ENCODE measurements around the gene GLP1R. TPM values are rescaled to one million over a fixed set of nuclear protein-coding genes. Genes with fewer than 3 reads are reported as not detected.
A peak's percentile ranks its signal among the peaks of the same experiment; 100 is the strongest.

GLP1R gene
- total RNA-seq, 2 donors from 2014 or later = 1.9 to 5.8 TPM

DNA sequence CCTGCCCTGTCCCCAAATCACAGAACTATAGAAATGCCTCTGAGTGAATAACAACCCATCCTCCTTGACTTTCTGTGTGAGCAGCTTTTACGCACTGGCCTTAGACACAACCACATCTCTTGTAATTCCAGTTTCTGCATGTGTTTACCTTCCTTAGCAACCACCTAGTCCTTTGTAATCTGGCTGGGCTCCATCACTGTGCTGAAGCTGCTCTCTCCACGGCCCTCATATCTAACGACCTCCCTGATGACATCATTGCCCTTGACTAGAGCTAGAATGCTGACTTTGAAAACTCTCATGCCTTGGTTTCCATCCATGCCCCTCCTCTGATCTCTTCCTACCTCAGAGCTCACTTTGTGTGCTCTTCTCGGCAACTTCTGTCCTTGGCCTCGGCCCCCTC, 30.5 kb upstream of the GLP1R start:
- Histone ChIP-seq H3K27ac (no peak overlapping the region), H3K27me3 (no peaks in the 10 kb centered on the region), H3K4me1 (no peaks in the 10 kb centered on the region), H3K9me3 (no peaks in the 10 kb centered on the region), H3K4me3 (no peak overlapping the region), H3K36me3 (no peaks in the 10 kb centered on the region)
- no peak for DNase-seq (ENCODE audit: low spot score)
- TF ChIP-seq, protein P1, sequence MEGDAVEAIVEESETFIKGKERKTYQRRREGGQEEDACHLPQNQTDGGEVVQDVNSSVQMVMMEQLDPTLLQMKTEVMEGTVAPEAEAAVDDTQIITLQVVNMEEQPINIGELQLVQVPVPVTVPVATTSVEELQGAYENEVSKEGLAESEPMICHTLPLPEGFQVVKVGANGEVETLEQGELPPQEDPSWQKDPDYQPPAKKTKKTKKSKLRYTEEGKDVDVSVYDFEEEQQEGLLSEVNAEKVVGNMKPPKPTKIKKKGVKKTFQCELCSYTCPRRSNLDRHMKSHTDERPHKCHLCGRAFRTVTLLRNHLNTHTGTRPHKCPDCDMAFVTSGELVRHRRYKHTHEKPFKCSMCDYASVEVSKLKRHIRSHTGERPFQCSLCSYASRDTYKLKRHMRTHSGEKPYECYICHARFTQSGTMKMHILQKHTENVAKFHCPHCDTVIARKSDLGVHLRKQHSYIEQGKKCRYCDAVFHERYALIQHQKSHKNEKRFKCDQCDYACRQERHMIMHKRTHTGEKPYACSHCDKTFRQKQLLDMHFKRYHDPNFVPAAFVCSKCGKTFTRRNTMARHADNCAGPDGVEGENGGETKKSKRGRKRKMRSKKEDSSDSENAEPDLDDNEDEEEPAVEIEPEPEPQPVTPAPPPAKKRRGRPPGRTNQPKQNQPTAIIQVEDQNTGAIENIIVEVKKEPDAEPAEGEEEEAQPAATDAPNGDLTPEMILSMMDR (IDR thresholded peaks at IDR 0.05) = no peak

DNA sequence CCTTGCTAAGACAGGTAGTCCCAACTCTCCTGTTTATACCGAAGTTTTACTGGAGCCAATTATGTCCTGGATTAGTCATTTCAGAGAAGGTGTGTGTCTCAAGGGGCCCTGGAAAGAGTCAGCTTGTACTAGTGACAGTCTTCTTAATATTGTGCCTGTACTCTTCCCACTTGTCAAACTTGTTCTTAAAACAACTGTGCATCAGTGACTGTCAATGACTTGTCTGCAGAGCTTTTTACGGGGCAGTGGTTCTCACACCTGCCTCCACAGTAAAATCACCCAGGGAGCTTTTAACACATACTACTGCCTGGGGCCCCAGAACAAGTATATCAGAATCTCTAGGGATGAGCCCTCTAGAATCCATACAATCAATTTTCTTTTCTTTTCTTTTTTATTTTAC, 28.4 kb upstream of the GLP1R start:
- H3K4me1 ChIP-seq = no peaks in the 10 kb centered on the region
- no peak for DNase-seq (ENCODE audit: low spot score)
- H3K27me3 ChIP-seq = no peaks in the 10 kb centered on the region
- no peak overlapping the region for H3K27ac ChIP-seq
- H3K36me3 ChIP-seq = no peaks in the 10 kb centered on the region
- TF ChIP-seq, protein P1 (IDR thresholded peaks at IDR 0.05) = no peak
- no peaks in the 10 kb centered on the region for H3K9me3 ChIP-seq
- H3K4me3 ChIP-seq = no peak overlapping the region

DNA sequence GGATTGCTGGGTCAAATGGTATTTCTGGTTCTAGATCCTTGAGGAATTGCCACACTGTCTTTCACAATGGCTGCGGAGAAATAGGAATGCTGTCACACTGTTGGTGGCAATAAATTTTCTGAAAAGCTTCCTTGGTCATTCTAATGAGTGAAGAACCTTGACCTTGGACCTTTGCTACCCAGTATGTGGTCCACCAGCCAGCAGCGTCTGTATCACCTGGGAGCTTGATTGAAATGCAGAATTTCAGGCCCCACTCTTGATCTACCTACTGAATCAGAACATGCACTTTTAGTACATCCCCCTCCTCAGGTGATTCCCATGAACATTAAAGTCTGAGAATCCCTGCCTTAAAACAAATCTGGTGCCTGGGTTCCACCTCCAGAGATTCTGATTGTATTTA, 27.5 kb upstream of the GLP1R start:
- TF ChIP-seq, protein P1 (IDR thresholded peaks at IDR 0.05) = no peak
- H3K9me3 ChIP-seq = no peaks in the 10 kb centered on the region
- no peaks in the 10 kb centered on the region for H3K27me3 ChIP-seq
- no peaks in the 10 kb centered on the region for H3K4me1 ChIP-seq
- H3K27ac ChIP-seq = no peak overlapping the region
- no peaks in the 10 kb centered on the region for H3K36me3 ChIP-seq
- DNase-seq (ENCODE audit: low spot score) = no peak
- no peak overlapping the region for H3K4me3 ChIP-seq

DNA sequence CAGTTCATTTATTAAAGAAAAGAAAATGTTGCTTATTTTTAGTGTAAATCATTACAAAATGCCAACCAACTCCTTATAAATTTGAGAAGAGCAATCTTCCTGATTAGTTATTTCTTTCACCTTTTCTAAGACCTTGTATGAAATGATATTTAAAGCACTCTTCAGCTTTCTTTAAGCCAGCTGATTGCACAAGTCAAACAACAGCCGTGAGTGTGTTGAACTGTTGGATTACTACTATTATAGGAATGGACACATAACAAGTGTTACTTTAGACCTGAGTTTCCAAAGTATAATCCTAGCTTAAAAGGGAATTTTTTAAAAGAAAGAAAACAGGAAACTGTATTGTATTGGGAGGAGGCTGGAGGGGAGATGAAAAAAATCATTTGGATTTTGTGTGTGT, 26.8 kb upstream of the GLP1R start:
- TF ChIP-seq, protein P1 (IDR thresholded peaks at IDR 0.05) = no peak
- Histone ChIP-seq H3K27ac (no peak overlapping the region), H3K4me3 (no peak overlapping the region), H3K27me3 (no peaks in the 10 kb centered on the region), H3K9me3 (no peaks in the 10 kb centered on the region), H3K4me1 (no peaks in the 10 kb centered on the region), H3K36me3 (no peaks in the 10 kb centered on the region)
- DNase-seq (ENCODE audit: low spot score) = no peak

DNA sequence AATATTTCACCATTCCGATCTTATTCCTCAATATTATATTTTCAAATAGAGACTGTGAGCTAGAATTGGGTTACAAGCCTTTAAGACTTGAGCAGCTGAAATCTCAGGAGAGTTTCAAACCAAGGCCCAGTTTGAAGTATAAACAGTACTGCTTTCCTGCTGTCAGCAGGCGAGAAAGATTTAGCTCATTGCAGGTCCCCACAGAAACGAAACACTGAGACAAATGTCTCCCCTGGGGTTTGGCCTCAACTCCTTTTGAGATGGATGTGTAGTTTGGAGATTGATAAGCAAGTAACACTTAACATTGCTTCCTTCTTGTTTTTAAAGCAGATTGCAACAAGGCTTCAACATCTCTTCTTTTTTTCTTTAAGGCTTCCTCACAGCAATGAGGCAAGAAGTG, 22.4 kb upstream of the GLP1R start:
- Histone ChIP-seq H3K4me1 (no peaks in the 10 kb centered on the region), H3K27ac (no peak overlapping the region), H3K4me3 (no peak overlapping the region), H3K36me3 (no peaks in the 10 kb centered on the region), H3K27me3 (no peaks in the 10 kb centered on the region), H3K9me3 (no peaks in the 10 kb centered on the region)
- no peak for DNase-seq (ENCODE audit: low spot score)
- TF ChIP-seq, protein P1 (IDR thresholded peaks at IDR 0.05) = no peak

DNA sequence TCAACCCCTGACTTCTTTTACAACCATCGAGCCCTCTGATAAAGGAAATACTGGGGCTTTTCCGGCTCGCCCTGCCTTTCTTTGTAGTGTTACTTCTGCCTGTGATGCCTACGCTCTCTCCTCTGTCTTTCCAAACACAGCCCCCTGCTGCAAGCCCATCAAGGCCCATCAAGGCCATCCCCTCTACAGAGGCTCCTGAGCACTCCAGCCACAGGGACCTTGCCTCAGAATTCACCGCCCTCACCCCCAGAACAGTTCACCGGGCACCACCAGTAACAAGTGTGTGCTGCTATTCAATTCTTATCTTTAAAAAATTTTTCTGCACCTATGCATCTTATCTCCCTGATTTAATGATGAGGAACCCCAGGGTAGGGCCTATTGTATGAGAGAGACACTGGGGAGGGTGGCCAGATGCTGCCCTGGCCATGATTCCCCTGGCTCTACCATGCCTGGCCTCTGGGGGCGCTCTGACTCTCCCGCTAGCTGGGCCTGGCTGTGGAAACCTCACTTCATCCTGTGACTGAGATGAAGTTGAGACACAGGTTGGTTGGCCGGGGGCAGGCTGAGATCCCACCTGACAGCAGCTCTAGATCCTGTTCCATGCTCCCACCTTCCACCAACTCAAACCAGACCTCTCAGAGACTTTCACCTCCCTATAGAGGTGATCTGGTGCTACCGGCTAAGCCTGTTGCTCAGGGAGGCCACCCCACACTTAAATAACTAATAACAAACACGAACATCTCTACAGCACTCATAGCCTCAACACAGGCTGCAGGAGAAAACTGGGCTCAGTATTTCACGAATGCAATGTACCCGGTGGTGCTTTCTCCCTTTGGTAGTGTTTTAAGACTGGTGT, 19.2 kb upstream of the GLP1R start:
- H3K36me3 ChIP-seq = no peaks in the 10 kb centered on the region
- TF ChIP-seq, protein P1 (IDR thresholded peaks at IDR 0.05) = peak; percentile 49 to 61
- no peaks in the 10 kb centered on the region for H3K4me1 ChIP-seq
- H3K27ac ChIP-seq = no peak overlapping the region
- DNase-seq (ENCODE audit: low spot score) = no peak
- H3K27me3 ChIP-seq = no peaks in the 10 kb centered on the region
- no peaks in the 10 kb centered on the region for H3K9me3 ChIP-seq
- H3K4me3 ChIP-seq = no peak overlapping the region
